H9 (cell line): ENCODE data around the gene NMT1. TPM values are rescaled to one million over a fixed set of nuclear protein-coding genes. Genes with fewer than 3 reads are reported as not detected.
A peak's percentile ranks its signal among the peaks of the same experiment; 100 is the strongest.

ENCODE experiments used
- DNase-seq: peaks from one replicate; pipeline ENCODE4 v3.0.0-alpha.2; 2017
- H2AFZ ChIP-seq: one replicate; pipeline ENCODE4 v1.6.1; 2013; ENCODE audit warnings: mild to moderate bottlenecking, low read length, control low read depth, moderate library complexity
- H2AK5ac ChIP-seq: 2 replicates; pipeline ENCODE4 v1.6.1; 2013; ENCODE audit warnings: low read length, control low read depth, mixed read lengths; ENCODE audit not compliant: insufficient read length
- H2BK120ac ChIP-seq: one replicate; pipeline ENCODE4 v1.6.1; 2013; ENCODE audit warnings: low read depth, mild to moderate bottlenecking, low read length, control low read depth, inconsistent platforms; ENCODE audit not compliant: poor library complexity, severe bottlenecking
- H2BK12ac ChIP-seq: 2 replicates; pipeline ENCODE4 v1.6.1; 2013; ENCODE audit warnings: low read length, control low read depth, mixed read lengths, low read depth; ENCODE audit not compliant: insufficient read length
- H2BK15ac ChIP-seq: 2 replicates; pipeline ENCODE4 v1.6.1; 2013; ENCODE audit warnings: low read depth, low read length, control low read depth
- H2BK20ac ChIP-seq: one replicate; pipeline ENCODE4 v1.6.1; 2013; ENCODE audit warnings: low read depth, mild to moderate bottlenecking, low read length, control low read depth, inconsistent platforms; ENCODE audit not compliant: poor library complexity, severe bottlenecking
- H2BK5ac ChIP-seq: 2 replicates; pipeline ENCODE4 v1.6.1; 2013; ENCODE audit warnings: low read length, control low read depth, mixed read lengths; ENCODE audit not compliant: insufficient read length
- H3K14ac ChIP-seq: 2 replicates; pipeline ENCODE4 v1.6.1; 2013; ENCODE audit warnings: low read length, control low read depth; ENCODE audit not compliant: insufficient read depth
- H3K18ac ChIP-seq: 2 replicates; pipeline ENCODE4 v1.6.1; 2013; ENCODE audit warnings: low read depth, mild to moderate bottlenecking, mixed read lengths, low read length, control low read depth; ENCODE audit not compliant: insufficient read length
- H3K23ac ChIP-seq: 2 replicates; pipeline ENCODE4 v1.6.1; 2013; ENCODE audit warnings: low read length, control low read depth, mixed read lengths, low read depth; ENCODE audit not compliant: insufficient read length
- H3K23me2 ChIP-seq: 2 replicates; pipeline ENCODE4 v1.6.1; 2013; ENCODE audit warnings: low read depth, mild to moderate bottlenecking, mixed read lengths, low read length, control low read depth; ENCODE audit not compliant: insufficient read length, poor library complexity, severe bottlenecking
- H3K27ac ChIP-seq: 2 replicates; pipeline ENCODE4 v1.5.1; 2013; ENCODE audit warnings: low read length, control low read depth, mixed read lengths, low read depth; ENCODE audit not compliant: insufficient read length
- H3K27me3 ChIP-seq: 2 replicates; pipeline ENCODE4 v1.6.1; 2013; ENCODE audit warnings: low read length, control low read depth, inconsistent platforms; ENCODE audit not compliant: insufficient read depth
- H3K4ac ChIP-seq: 2 replicates; pipeline ENCODE4 v1.6.1; 2013; ENCODE audit warnings: low read depth, mild to moderate bottlenecking, control low read depth, inconsistent platforms, low read length, moderate library complexity
- H3K4me1 ChIP-seq: 2 replicates; pipeline ENCODE4 v1.6.1; 2013; ENCODE audit warnings: low read length, control low read depth, inconsistent platforms; ENCODE audit not compliant: insufficient read depth
- H3K4me2 ChIP-seq: 2 replicates; pipeline ENCODE4 v1.6.1; 2013; ENCODE audit warnings: low read length, control low read depth, mixed read lengths; ENCODE audit not compliant: insufficient read length, insufficient read depth
- H3K56ac ChIP-seq: 2 replicates; pipeline ENCODE4 v1.6.1; 2013; ENCODE audit warnings: low read depth, mild to moderate bottlenecking, mixed read lengths, low read length, control low read depth; ENCODE audit not compliant: insufficient read length
- H3K79me1 ChIP-seq: 2 replicates; pipeline ENCODE4 v1.6.1; 2013; ENCODE audit warnings: low read depth, mild to moderate bottlenecking, moderate library complexity, low read length, control low read depth, inconsistent platforms; ENCODE audit not compliant: insufficient read depth, poor library complexity, severe bottlenecking
- H3K79me2 ChIP-seq: 2 replicates; pipeline ENCODE4 v1.6.1; 2013; ENCODE audit warnings: low read length, control low read depth, inconsistent platforms; ENCODE audit not compliant: insufficient read depth
- H3K9ac ChIP-seq: 2 replicates; pipeline ENCODE4 v1.6.1; 2013; ENCODE audit warnings: low read length, control low read depth, mixed read lengths; ENCODE audit not compliant: insufficient read length; ENCODE audit errors: extremely low read depth
- H3K9me3 ChIP-seq: one replicate; pipeline ENCODE4 v1.6.1; 2013; ENCODE audit warnings: low read depth, low read length, inconsistent platforms; ENCODE audit not compliant: control insufficient read depth
- H3T11ph ChIP-seq: one replicate; pipeline ENCODE4 v1.6.1; 2013; ENCODE audit warnings: mild to moderate bottlenecking, low read length, control low read depth, inconsistent platforms
- H4K20me1 ChIP-seq: one replicate; pipeline ENCODE4 v1.6.1; 2013; ENCODE audit not compliant: control insufficient read depth, insufficient read length, insufficient read depth
- H4K5ac ChIP-seq: 2 replicates; pipeline ENCODE4 v1.6.1; 2013; ENCODE audit warnings: low read depth, mild to moderate bottlenecking, mixed read lengths, low read length, control low read depth; ENCODE audit not compliant: insufficient read length
- H4K8ac ChIP-seq: replicated peaks from 2 replicates; pipeline ENCODE4 v1.6.1; 2013; ENCODE audit warnings: low read length, control low read depth, mixed read lengths, low read depth; ENCODE audit not compliant: insufficient read length
- H4K91ac ChIP-seq: 2 replicates; pipeline ENCODE4 v1.6.1; 2013; ENCODE audit warnings: low read depth, mild to moderate bottlenecking, moderate library complexity, mixed read lengths, low read length, control low read depth; ENCODE audit not compliant: insufficient read length
- H3K27ac Mint-ChIP-seq, 3 experiments: 2 replicates in 2 of 3; 3 replicates in 1 of 3; pipeline ENCODE4 v1.8.0; 2020 to 2021; ENCODE audit warnings: mixed read lengths in 3 of 3, mild to moderate bottlenecking in 1 of 3, moderate library complexity in 1 of 3
- H3K27me3 Mint-ChIP-seq: 2 replicates; pipeline ENCODE4 v1.8.0; 2021; ENCODE audit warnings: low read depth, mild to moderate bottlenecking, moderate library complexity, mixed read lengths
- H3K36me3 Mint-ChIP-seq, 3 experiments: 2 replicates in 2 of 3; 3 replicates in 1 of 3; pipeline ENCODE4 v1.8.0; 2020 to 2021; ENCODE audit warnings: low read depth in 3 of 3, mixed read lengths in 3 of 3; ENCODE audit not compliant: insufficient read depth in 1 of 3
- H3K4me1 Mint-ChIP-seq, 2 experiments: 2 replicates each; pipeline ENCODE4 v1.8.0; 2020; ENCODE audit warnings: mixed read lengths in 2 of 2
- H3K4me3 Mint-ChIP-seq, 2 experiments: 2 replicates in 1 of 2; 3 replicates in 1 of 2; pipeline ENCODE4 v1.8.0; 2020 to 2021; ENCODE audit warnings: mild to moderate bottlenecking in 2 of 2, mixed read lengths in 2 of 2, moderate library complexity in 1 of 2
- H3K9me3 Mint-ChIP-seq, 2 experiments: 2 replicates in 1 of 2; 3 replicates in 1 of 2; pipeline ENCODE4 v1.8.0; 2020; ENCODE audit warnings: mild to moderate bottlenecking in 2 of 2, mixed read lengths in 2 of 2, moderate library complexity in 1 of 2
- CTCF ChIP-seq: fragments of 200-600 bp; sonication (generic); conservative IDR thresholded peaks from 3 replicates; pipeline ENCODE4 v1.8.0; 2021; ENCODE audit warnings: antibody characterized with exemption, mild to moderate bottlenecking
- WGBS: extraction: QIAGEN DNeasy Blood & Tissue Kit; methylation state at CpG from one replicate; pipeline ENCODE4 v1.1.7; 2013; ENCODE audit warnings: missing lambda C conversion rate, low lambda C conversion rate, mixed read lengths; ENCODE audit not compliant: insufficient read length; ENCODE audit errors: extremely low coverage; 5-methylcytosine and 5-hydroxymethylcytosine counted together
- total RNA-seq: library from RNA; stranded (reverse); gene quantifications from 2 replicates; pipeline ENCODE4 v1.2.1, GENCODE V29; 2021

The NMT1 gene
- total RNA-seq, 1 experiment from 2014 or later, result 150 TPM

- Histone ChIP-seq H3K23me2 (no peaks in the 10 kb centered on the region), H3K4ac (no peak overlapping the region), H3K18ac (no peak overlapping the region), H3K27me3 (no peaks in the 10 kb centered on the region), H2BK120ac (no peak overlapping the region), H3K9ac (no peak overlapping the region), H3K79me1 (peaks cover 8% of the 10 kb centered on the region), H2BK5ac (no peak overlapping the region), H2AK5ac (no peak overlapping the region), H3T11ph (no peak overlapping the region), H4K20me1 (peaks cover 3% of the 10 kb centered on the region), H3K27ac (no peak overlapping the region), H4K5ac (no peak overlapping the region), H3K56ac (no peak overlapping the region), H2BK12ac (no peak overlapping the region), H3K9me3 (no peaks in the 10 kb centered on the region), H3K4me2 (no peak overlapping the region), H4K8ac (no peak overlapping the region), H3K79me2 (no peaks in the 10 kb centered on the region; the same call in 1 of the 2 replicates), H3K23ac (no peak overlapping the region), H3K4me1 (peaks cover 5% of the 10 kb centered on the region; the same call in 1 of the 2 replicates), H3K14ac (no peak overlapping the region), H4K91ac (no peak overlapping the region), H2BK15ac (no peak overlapping the region), H2AFZ (no peak overlapping the region), H2BK20ac (no peak overlapping the region)
- H3K36me3 Mint-ChIP-seq, result peaks cover 0 to 10% (median 0%) of the 10 kb centered on the region in 3 experiments; a peak in 5 of 7 replicates
- H3K4me3 Mint-ChIP-seq, result peak overlapping the region in 1 of 2 experiments; percentile 11; a peak in 1 of 5 replicates
- H3K4me1 Mint-ChIP-seq, result peaks cover 29 to 42% of the 10 kb centered on the region in 2 experiments
- H3K27ac Mint-ChIP-seq, result peak overlapping the region in 2 of 3 experiments; percentile 57 to 89; a peak in 2 of 7 replicates
- H3K9me3 Mint-ChIP-seq, result no peaks in the 10 kb centered on the region
- DNase-seq, result peak; percentile 94
- no peaks in the 10 kb centered on the region for H3K27me3 Mint-ChIP-seq
- WGBS, result no CpG with 5 or more reads among the region's 4 CpGs
- no peak for TF ChIP-seq CTCF
These were observed 20.7 kb upstream of the NMT1 start for GRCh38 chr17:45040459-45040858.
